Measurements from ENCODE around the gene BATF. TPM values are rescaled to one million over a fixed set of nuclear protein-coding genes. Genes with fewer than 3 reads are reported as not detected.
"Not testable (repeated sequence)": the region's sequence is repeated elsewhere in the genome, so short reads cannot be mapped to it uniquely, and the experiment has no call there.

Gene BATF, protein sequence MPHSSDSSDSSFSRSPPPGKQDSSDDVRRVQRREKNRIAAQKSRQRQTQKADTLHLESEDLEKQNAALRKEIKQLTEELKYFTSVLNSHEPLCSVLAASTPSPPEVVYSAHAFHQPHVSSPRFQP
- total RNA-seq: 10 to 100 TPM in 1 of 4 donors, 1 to 10 TPM in 3; 1.7 to 37.3 (median 4.4) TPM

DNA sequence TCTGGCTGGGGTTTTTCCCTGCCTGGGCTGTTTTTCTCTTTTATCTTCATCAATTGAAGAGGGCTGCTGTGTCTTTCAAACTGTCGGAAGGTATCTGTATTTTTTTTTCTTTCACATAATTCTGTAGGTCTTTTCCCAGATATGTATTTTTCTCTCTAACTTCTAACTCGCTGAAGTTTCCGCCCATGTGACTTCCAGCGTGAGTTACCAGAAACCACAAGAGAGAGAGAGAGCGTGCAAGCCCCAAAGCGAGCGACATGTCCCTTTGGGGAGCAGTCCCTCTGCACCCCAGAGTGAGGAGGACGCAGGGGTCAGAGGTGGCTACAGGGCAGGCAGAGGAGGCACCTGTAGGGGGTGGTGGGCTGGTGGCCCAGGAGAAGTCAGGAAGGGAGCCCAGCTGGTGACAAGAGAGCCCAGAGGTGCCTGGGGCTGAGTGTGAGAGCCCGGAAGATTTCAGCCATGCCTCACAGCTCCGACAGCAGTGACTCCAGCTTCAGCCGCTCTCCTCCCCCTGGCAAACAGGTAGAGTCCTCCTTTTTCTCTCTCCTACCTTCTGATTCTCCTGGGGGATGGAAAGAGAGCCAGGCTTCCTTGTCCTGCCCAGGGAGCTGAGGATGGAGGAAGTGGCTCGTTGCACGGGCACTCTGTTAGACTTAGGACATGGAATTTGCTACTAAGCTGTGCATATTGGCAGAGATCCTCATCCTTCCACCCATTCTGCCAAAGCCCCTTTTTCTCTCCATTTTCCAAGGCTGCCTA, at the start of gene BATF:
Gene BATF, plus strand, starts transcription at position 246 of the 759 bp plus-strand sequence. Its CDS starts 214 bp downstream, at position 460.
- TF ChIP-seq POLR2AphosphoS5 (IDR thresholded peaks at IDR 0.05): peak in 1 of 2 donors; percentile 30
- TF ChIP-seq, protein P1, sequence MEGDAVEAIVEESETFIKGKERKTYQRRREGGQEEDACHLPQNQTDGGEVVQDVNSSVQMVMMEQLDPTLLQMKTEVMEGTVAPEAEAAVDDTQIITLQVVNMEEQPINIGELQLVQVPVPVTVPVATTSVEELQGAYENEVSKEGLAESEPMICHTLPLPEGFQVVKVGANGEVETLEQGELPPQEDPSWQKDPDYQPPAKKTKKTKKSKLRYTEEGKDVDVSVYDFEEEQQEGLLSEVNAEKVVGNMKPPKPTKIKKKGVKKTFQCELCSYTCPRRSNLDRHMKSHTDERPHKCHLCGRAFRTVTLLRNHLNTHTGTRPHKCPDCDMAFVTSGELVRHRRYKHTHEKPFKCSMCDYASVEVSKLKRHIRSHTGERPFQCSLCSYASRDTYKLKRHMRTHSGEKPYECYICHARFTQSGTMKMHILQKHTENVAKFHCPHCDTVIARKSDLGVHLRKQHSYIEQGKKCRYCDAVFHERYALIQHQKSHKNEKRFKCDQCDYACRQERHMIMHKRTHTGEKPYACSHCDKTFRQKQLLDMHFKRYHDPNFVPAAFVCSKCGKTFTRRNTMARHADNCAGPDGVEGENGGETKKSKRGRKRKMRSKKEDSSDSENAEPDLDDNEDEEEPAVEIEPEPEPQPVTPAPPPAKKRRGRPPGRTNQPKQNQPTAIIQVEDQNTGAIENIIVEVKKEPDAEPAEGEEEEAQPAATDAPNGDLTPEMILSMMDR (IDR thresholded peaks at IDR 0.05): no peak
- no peak for TF ChIP-seq EP300 (IDR thresholded peaks at IDR 0.05)
- TF ChIP-seq POLR2A (IDR thresholded peaks at IDR 0.05; ENCODE audit: low read depth): peak; percentile 15
- peaks cover 0 to 14% (median 4%) of the 10 kb centered on the region in 4 donors for H3K4me1 ChIP-seq
- 80% methylated on average over 13 of the region's 13 CpGs for WGBS
- peak; percentile 92 for DNase-seq (ENCODE audit: extremely low spot score)
- H3K4me3 ChIP-seq: peak within 1 kb of the TSS; percentile 32 to 54 (median 38)
- intact Hi-C loops (cut with DNase I): no loop called here
- H3K9me3 ChIP-seq: no peaks in the 10 kb centered on the region
- no peaks in the 10 kb centered on the region for H3K36me3 ChIP-seq
- H3K27me3 ChIP-seq: peaks cover 0 to 11% (median 0%) of the 10 kb centered on the region in 4 donors
- H3K27ac ChIP-seq (replicated peaks in 1 of 4): peak within 1 kb of the TSS in 3 of 4 donors; percentile 26 to 27 (median 27)

DNA sequence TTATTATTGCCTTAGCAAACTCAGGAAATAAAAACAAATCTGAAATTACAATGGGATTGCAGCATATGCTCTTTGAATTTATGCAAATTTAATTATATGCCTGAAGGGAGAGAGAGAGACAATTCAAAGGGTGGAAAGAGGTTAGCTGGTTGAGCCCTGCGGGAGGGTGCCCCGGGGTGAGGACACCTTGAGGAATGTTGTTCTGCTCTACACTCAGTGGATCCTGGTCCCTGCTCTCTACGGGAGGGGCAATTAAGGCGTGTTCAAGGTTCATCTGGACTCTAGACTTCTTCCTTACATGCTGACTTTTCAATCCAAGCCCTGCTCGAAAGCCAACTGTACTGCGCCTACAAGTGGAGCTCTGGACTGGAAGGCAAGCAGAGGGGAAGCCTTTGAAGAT, 48.1 kb upstream of the BATF start:
- not testable (repeated sequence) for H3K4me3 ChIP-seq; DNase-seq (ENCODE audit: extremely low spot score); H3K27ac ChIP-seq (replicated peaks in 1 of 4); H3K27me3 ChIP-seq; H3K9me3 ChIP-seq
- Histone ChIP-seq H3K4me1 (peaks cover 2 to 40% (median 30%) of the 10 kb centered on the region in 4 donors), H3K36me3 (peaks cover 23 to 65% (median 54%) of the 10 kb centered on the region in 4 donors)
- intact Hi-C loops (cut with DNase I): loop anchor here (5.0 kb wide), 1 partner anchor 42 kb away; no protein-coding TSS in a partner anchor
- 81% methylated on average over 6 of the region's 6 CpGs for WGBS

DNA sequence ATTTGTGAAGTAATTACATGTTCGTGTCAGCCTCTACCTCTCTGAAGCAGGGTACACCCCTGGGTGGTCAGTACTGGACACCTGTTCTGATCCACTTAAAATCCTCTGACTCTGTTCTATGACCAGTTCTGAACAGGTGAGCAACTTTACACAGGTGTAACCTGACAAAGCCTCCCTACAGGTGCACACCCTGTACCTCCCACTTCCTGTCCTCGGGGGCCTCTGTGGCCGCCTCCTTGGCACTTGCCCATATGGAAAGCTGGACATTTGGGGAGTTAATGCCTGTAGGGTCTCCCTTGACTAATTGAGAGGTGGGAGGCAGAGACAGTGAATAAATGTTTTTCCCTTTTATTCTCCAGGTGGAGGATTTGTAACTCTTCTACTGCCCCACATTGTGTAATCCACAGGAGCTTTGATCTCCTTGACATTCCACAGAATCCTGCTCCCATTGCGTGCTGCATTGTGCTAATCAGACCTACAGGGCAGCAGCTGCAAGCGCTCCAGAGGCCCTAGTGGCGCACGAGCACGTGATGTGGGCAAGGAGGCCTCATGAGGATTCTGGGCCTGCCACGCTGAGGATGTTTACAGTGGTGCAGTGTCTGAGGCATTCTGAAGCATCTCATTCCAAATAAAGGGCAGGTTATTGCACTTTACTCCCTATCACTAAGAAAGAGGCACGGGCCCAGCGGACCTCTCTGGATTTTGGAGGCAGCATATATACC, 45.8 kb upstream of the BATF start:
- no peak overlapping the region for H3K4me3 ChIP-seq
- no peak overlapping the region for H3K27ac ChIP-seq (replicated peaks in 1 of 4)
- 79% methylated on average over 11 of the region's 11 CpGs for WGBS
- H3K4me1 ChIP-seq: peaks cover 0 to 23% (median 16%) of the 10 kb centered on the region in 4 donors
- H3K36me3 ChIP-seq: peaks cover 19 to 43% (median 32%) of the 10 kb centered on the region in 4 donors
- TF ChIP-seq, protein P1 (IDR thresholded peaks at IDR 0.05): peak in 1 of 3 experiments; percentile 6
- TF ChIP-seq POLR2AphosphoS5 (IDR thresholded peaks at IDR 0.05): peak; percentile 38 to 43
- TF ChIP-seq POLR2A (IDR thresholded peaks at IDR 0.05; ENCODE audit: low read depth): no peak
- no peaks in the 10 kb centered on the region for H3K27me3 ChIP-seq
- no peak for DNase-seq (ENCODE audit: extremely low spot score)
- no peaks in the 10 kb centered on the region for H3K9me3 ChIP-seq
- intact Hi-C loops (cut with DNase I): no loop called here

DNA sequence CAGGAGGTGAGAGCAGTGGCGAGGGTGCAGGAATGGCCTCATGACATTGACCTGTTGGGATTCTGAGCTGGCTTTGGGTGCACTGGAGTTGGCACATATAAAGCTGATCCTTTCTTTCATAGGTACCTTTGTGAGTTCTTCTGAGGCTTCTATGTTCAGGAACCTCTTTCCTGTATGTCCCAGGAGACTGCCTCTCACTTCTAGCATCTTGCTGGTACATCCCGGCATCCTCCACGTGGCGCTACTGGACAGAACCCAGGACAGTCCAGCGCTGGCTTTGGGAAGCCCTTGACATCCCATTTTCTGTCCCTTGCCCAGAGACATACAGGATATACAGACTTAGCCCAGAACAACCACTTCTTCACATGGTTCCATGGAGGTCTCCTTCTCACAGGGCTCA, 44.4 kb upstream of the BATF start:
- no peak for DNase-seq (ENCODE audit: extremely low spot score)
- intact Hi-C loops (cut with DNase I): no loop called here
- Histone ChIP-seq H3K27ac (replicated peaks in 1 of 4) (no peak overlapping the region), H3K4me1 (peaks cover 0 to 21% (median 15%) of the 10 kb centered on the region in 4 donors), H3K4me3 (no peak overlapping the region), H3K9me3 (no peaks in the 10 kb centered on the region), H3K36me3 (peaks cover 4 to 31% (median 18%) of the 10 kb centered on the region in 4 donors), H3K27me3 (no peaks in the 10 kb centered on the region)
- 92% methylated on average over 5 of the region's 5 CpGs for WGBS
- no peak for TF ChIP-seq EP300 (IDR thresholded peaks at IDR 0.05)
- TF ChIP-seq, protein P1 (IDR thresholded peaks at IDR 0.05): no peak
- TF ChIP-seq POLR2A (IDR thresholded peaks at IDR 0.05; ENCODE audit: low read depth): no peak
- no peak for TF ChIP-seq POLR2AphosphoS5 (IDR thresholded peaks at IDR 0.05)

Data from esophagus muscularis mucosa (tissue), 4 donors.